ENCODE results near the gene ZNF235. TPM values are rescaled to one million over a fixed set of nuclear protein-coding genes. Genes with fewer than 3 reads are reported as not detected.

ZNF235 gene
- total RNA-seq (ENCODE audit: low replicate concordance), result 8.1 and 9.6 TPM in 2 replicates

- H3K27me3 Mint-ChIP-seq (ENCODE audit: insufficient read depth, low read depth), result no peaks in the 10 kb centered on the region
- Histone ChIP-seq H3K4me3 (peak within 1 kb of the TSS; percentile 75), H2AFZ (replicated peaks) (peak within 1 kb of the TSS; percentile 98), H3K27me3 (no peaks in the 10 kb centered on the region), H3F3A (ENCODE audit: low read depth) (peaks cover 5% of the 10 kb centered on the region), H3K9me3 (ENCODE audit: low read depth) (no peaks in the 10 kb centered on the region), H3K9ac (peak within 1 kb of the TSS; percentile 47), H3K79me2 (ENCODE audit: low read depth) (peaks cover 7% of the 10 kb centered on the region), H3K4me2 (peak within 1 kb of the TSS; percentile 86), H3K4me1 (no peaks in the 10 kb centered on the region), H3K27ac (no peak within 1 kb of the TSS), H4K20me1 (ENCODE audit: low read depth) (no peaks in the 10 kb centered on the region), H3K36me3 (peaks cover 6% of the 10 kb centered on the region)
- H3K27ac Mint-ChIP-seq, result peak within 1 kb of the TSS; percentile 93
- peaks cover 18% of the 10 kb centered on the region for H3K9me3 Mint-ChIP-seq
- peak within 1 kb of the TSS; percentile 95 for H3K4me3 Mint-ChIP-seq
- peak; percentile 95 for DNase-seq (ENCODE audit: low spot score)
- H3K4me1 Mint-ChIP-seq, result peaks cover 11% of the 10 kb centered on the region
- H3K36me3 Mint-ChIP-seq, result peaks cover 14% of the 10 kb centered on the region
- TF ChIP-seq CTCF (IDR thresholded peaks at IDR 0.05) (no peak), EZH2 (IDR thresholded peaks at IDR 0.05) (no peak), EZH2phosphoT487 (IDR thresholded peaks at IDR 0.05) (no peak)
Measured at GRCh38 chr19:44304659-44305193, at the start of gene ZNF235. TSS of gene ZNF235 (minus strand) at chr19:44305025. CDS start at chr19:44303404, 1,621 bp downstream.

GRCh38 chr19:44346556-44346955 lies 41.7 kb upstream of the ZNF235 start:
- H3K27ac ChIP-seq, result no peak overlapping the region
- no peak overlapping the region for H3K4me2 ChIP-seq
- peaks cover 17% of the 10 kb centered on the region for H3K79me2 ChIP-seq (ENCODE audit: low read depth)
- TF ChIP-seq CTCF (IDR thresholded peaks at IDR 0.05) (no peak), EZH2 (IDR thresholded peaks at IDR 0.05) (no peak), EZH2phosphoT487 (IDR thresholded peaks at IDR 0.05) (no peak)
- H3K4me1 ChIP-seq, result no peaks in the 10 kb centered on the region
- H3K36me3 ChIP-seq, result peaks cover 8% of the 10 kb centered on the region
- H3K4me3 Mint-ChIP-seq, result no peak overlapping the region
- DNase-seq (ENCODE audit: low spot score), result no peak
- H3K27me3 Mint-ChIP-seq (ENCODE audit: insufficient read depth, low read depth), result no peaks in the 10 kb centered on the region
- no peak overlapping the region for H2AFZ ChIP-seq (replicated peaks)
- no peak overlapping the region for H3K27ac Mint-ChIP-seq
- peaks cover 46% of the 10 kb centered on the region for H3K36me3 Mint-ChIP-seq
- H3K9me3 ChIP-seq (ENCODE audit: low read depth), result peaks cover 21% of the 10 kb centered on the region
- no peak overlapping the region for H3K4me3 ChIP-seq
- no peak overlapping the region for H3K9ac ChIP-seq
- H3K9me3 Mint-ChIP-seq, result peaks cover 80% of the 10 kb centered on the region
- no peaks in the 10 kb centered on the region for H4K20me1 ChIP-seq (ENCODE audit: low read depth)
- H3K27me3 ChIP-seq, result no peaks in the 10 kb centered on the region
- H3K4me1 Mint-ChIP-seq, result peaks cover 9% of the 10 kb centered on the region
- no peaks in the 10 kb centered on the region for H3F3A ChIP-seq (ENCODE audit: low read depth)

GRCh38 chr19:44345959-44346358 lies 41.1 kb upstream of the ZNF235 start:
- H3K36me3 Mint-ChIP-seq, result peaks cover 48% of the 10 kb centered on the region
- no peak for TF ChIP-seq CTCF (IDR thresholded peaks at IDR 0.05)
- no peak for TF ChIP-seq EZH2 (IDR thresholded peaks at IDR 0.05)
- TF ChIP-seq EZH2phosphoT487 (IDR thresholded peaks at IDR 0.05), result no peak
- no peak overlapping the region for H3K9ac ChIP-seq
- no peak overlapping the region for H3K4me2 ChIP-seq
- H3K27me3 Mint-ChIP-seq (ENCODE audit: insufficient read depth, low read depth), result no peaks in the 10 kb centered on the region
- no peaks in the 10 kb centered on the region for H4K20me1 ChIP-seq (ENCODE audit: low read depth)
- no peaks in the 10 kb centered on the region for H3F3A ChIP-seq (ENCODE audit: low read depth)
- peaks cover 9% of the 10 kb centered on the region for H3K4me1 Mint-ChIP-seq
- peaks cover 17% of the 10 kb centered on the region for H3K79me2 ChIP-seq (ENCODE audit: low read depth)
- no peaks in the 10 kb centered on the region for H3K4me1 ChIP-seq
- H3K27me3 ChIP-seq, result no peaks in the 10 kb centered on the region
- peaks cover 18% of the 10 kb centered on the region for H3K9me3 ChIP-seq (ENCODE audit: low read depth)
- peaks cover 6% of the 10 kb centered on the region for H3K36me3 ChIP-seq
- no peak overlapping the region for H3K27ac ChIP-seq
- H3K4me3 ChIP-seq, result no peak overlapping the region
- DNase-seq (ENCODE audit: low spot score), result no peak
- peaks cover 77% of the 10 kb centered on the region for H3K9me3 Mint-ChIP-seq
- H2AFZ ChIP-seq (replicated peaks), result no peak overlapping the region
- H3K4me3 Mint-ChIP-seq, result no peak overlapping the region
- H3K27ac Mint-ChIP-seq, result no peak overlapping the region
